Measurements from ENCODE around the gene PRTN3.

Gene PRTN3

GRCh38 chr19:896999-897398, 56.2 kb downstream of the PRTN3 start:
- DNase-seq (ENCODE audit: low read depth in 3 of 3, low spot score in 1 of 3): no peak

GRCh38 chr19:897442-898039, 56.7 kb downstream of the PRTN3 start:
- DNase-seq (ENCODE audit: low read depth in 3 of 3, low spot score in 1 of 3): no peak

Data from stimulated activated CD4-positive, alpha-beta T cell treated with anti-CD3 and anti-CD28 coated beads, TNF-alpha, amount 100 ng/mL, for 1 hour (primary cell).